ENCODE results near the gene MED19.
"Not testable (repeated sequence)": the region's sequence is repeated elsewhere in the genome, so short reads cannot be mapped to it uniquely, and the experiment has no call there.

Gene MED19

DNA sequence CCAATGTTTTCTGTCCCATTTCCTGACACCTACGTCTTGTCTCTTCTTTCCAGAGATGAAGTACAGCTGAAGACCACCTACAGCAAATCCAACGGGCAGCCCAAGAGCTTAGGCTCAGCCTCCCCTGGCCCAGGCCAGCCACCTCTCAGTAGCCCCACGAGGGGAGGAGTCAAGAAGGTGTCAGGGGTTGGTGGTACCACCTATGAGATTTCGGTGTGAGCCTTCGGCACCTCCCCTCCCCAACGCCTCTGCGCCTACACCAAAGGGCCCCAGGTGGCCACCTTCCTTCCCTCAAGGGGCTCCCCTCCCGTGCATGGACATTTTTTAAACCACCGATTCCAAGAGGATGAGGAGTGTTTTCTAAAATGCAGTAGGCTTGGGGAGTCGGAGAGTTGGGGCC, 12.2 kb downstream of the MED19 start:
- no peak overlapping the region for H3K9ac ChIP-seq (ENCODE audit: low read length)
- TF ChIP-seq, protein P1, sequence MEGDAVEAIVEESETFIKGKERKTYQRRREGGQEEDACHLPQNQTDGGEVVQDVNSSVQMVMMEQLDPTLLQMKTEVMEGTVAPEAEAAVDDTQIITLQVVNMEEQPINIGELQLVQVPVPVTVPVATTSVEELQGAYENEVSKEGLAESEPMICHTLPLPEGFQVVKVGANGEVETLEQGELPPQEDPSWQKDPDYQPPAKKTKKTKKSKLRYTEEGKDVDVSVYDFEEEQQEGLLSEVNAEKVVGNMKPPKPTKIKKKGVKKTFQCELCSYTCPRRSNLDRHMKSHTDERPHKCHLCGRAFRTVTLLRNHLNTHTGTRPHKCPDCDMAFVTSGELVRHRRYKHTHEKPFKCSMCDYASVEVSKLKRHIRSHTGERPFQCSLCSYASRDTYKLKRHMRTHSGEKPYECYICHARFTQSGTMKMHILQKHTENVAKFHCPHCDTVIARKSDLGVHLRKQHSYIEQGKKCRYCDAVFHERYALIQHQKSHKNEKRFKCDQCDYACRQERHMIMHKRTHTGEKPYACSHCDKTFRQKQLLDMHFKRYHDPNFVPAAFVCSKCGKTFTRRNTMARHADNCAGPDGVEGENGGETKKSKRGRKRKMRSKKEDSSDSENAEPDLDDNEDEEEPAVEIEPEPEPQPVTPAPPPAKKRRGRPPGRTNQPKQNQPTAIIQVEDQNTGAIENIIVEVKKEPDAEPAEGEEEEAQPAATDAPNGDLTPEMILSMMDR (IDR thresholded peaks at IDR 0.05; ENCODE audit: insufficient read depth, low read length, poor library complexity, severe bottlenecking) = no peak
- TF ChIP-seq EZH2phosphoT487 (conservative IDR thresholded peaks at IDR 0.05; ENCODE audit: low read length) = no peak
- H3K4me3 ChIP-seq (ENCODE audit: insufficient read depth, low read length, poor library complexity, severe bottlenecking) = no peak overlapping the region
- H3K9me3 ChIP-seq (ENCODE audit: insufficient read depth, low read length) = no peaks in the 10 kb centered on the region
- H3K4me2 ChIP-seq (ENCODE audit: low read depth, low read length, poor library complexity, severe bottlenecking) = no peak overlapping the region
- peaks cover 7% of the 10 kb centered on the region; the same call in 1 of the 2 replicates for H3F3A ChIP-seq (ENCODE audit: insufficient read depth)
- no peak overlapping the region for H2AFZ ChIP-seq (ENCODE audit: low read depth, low read length, severe bottlenecking)
- no peaks in the 10 kb centered on the region for H3K79me2 ChIP-seq (ENCODE audit: insufficient read depth, low read length)
- no peak overlapping the region for H3K27ac ChIP-seq (ENCODE audit: low read depth, low read length)
- H3K9me2 ChIP-seq (replicated peaks; ENCODE audit: insufficient read depth, low read length) = no peaks in the 10 kb centered on the region
- H4K20me1 ChIP-seq (ENCODE audit: low read depth, low read length) = no peaks in the 10 kb centered on the region
- H3K27me3 ChIP-seq (ENCODE audit: low read length) = no peaks in the 10 kb centered on the region
- H3K36me3 ChIP-seq (ENCODE audit: low read length) = peaks cover 14% of the 10 kb centered on the region

DNA sequence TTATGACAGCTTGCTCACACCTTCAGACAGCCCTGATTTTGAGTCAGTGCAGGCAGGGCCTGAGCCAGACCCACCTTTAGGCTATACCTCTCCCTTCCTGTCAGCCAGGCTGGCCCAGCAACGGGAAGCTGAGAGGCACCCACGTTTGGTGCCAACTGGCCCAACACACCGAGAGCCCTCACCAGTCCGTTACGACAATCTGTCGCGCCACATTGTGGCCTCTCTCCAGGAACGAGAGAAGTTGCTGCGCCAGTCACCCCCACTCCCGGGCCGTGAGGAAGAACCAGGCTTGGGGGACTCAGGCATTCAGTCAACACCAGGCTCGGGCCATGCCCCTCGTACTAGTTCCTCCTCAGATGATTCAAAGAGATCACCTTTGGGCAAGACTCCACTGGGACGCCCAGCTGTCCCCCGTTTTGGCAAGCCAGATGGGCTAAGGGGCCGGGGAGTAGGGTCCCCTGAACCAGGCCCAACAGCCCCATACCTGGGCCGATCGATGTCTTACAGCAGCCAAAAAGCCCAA, 13.1 kb downstream of the MED19 start:
- Histone ChIP-seq H3K27ac (ENCODE audit: low read depth, low read length) (no peak overlapping the region), H3K9ac (ENCODE audit: low read length) (no peak overlapping the region), H4K20me1 (ENCODE audit: low read depth, low read length) (no peaks in the 10 kb centered on the region), H3K27me3 (ENCODE audit: low read length) (no peaks in the 10 kb centered on the region), H3K79me2 (ENCODE audit: insufficient read depth, low read length) (no peaks in the 10 kb centered on the region), H3K9me2 (replicated peaks; ENCODE audit: insufficient read depth, low read length) (no peaks in the 10 kb centered on the region), H3K9me3 (ENCODE audit: insufficient read depth, low read length) (no peaks in the 10 kb centered on the region), H3K4me3 (ENCODE audit: insufficient read depth, low read length, poor library complexity, severe bottlenecking) (no peak overlapping the region), H3K4me2 (ENCODE audit: low read depth, low read length, poor library complexity, severe bottlenecking) (no peak overlapping the region), H2AFZ (ENCODE audit: low read depth, low read length, severe bottlenecking) (no peak overlapping the region), H3K36me3 (ENCODE audit: low read length) (peaks cover 11% of the 10 kb centered on the region), H3F3A (ENCODE audit: insufficient read depth) (peaks cover 7% of the 10 kb centered on the region; the same call in 1 of the 2 replicates)
- no peak for TF ChIP-seq EZH2phosphoT487 (conservative IDR thresholded peaks at IDR 0.05; ENCODE audit: low read length)
- TF ChIP-seq, protein P1 (IDR thresholded peaks at IDR 0.05; ENCODE audit: insufficient read depth, low read length, poor library complexity, severe bottlenecking) = no peak

DNA sequence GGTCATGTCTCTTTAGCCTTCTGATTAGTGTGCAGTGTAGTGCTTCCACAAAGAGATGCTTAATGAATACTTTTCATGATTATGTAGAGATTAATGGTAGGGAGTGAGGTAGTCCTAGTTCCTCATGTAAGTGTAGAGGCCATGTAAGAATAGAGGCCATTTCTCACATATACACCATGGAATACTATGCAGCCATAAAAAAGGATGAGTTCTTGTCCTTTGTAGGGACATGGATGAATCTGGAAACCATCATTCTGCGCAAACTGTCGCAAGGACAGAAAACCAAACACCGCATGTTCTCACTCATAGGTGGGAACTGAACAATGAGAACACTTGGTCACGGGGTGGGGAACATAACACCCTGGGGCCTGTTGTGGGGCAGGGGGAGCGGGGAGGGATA, 21.5 kb downstream of the MED19 start:
- not testable (repeated sequence) for H3K79me2 ChIP-seq (ENCODE audit: insufficient read depth, low read length); H3K9ac ChIP-seq (ENCODE audit: low read length); H3K4me3 ChIP-seq (ENCODE audit: insufficient read depth, low read length, poor library complexity, severe bottlenecking); H2AFZ ChIP-seq (ENCODE audit: low read depth, low read length, severe bottlenecking); H3F3A ChIP-seq (ENCODE audit: insufficient read depth); H3K9me3 ChIP-seq (ENCODE audit: insufficient read depth, low read length); H4K20me1 ChIP-seq (ENCODE audit: low read depth, low read length); H3K4me2 ChIP-seq (ENCODE audit: low read depth, low read length, poor library complexity, severe bottlenecking); H3K27ac ChIP-seq (ENCODE audit: low read depth, low read length); H3K9me2 ChIP-seq (replicated peaks; ENCODE audit: insufficient read depth, low read length); H3K27me3 ChIP-seq (ENCODE audit: low read length)
- H3K36me3 ChIP-seq (ENCODE audit: low read length) = peaks cover 40% of the 10 kb centered on the region

DNA sequence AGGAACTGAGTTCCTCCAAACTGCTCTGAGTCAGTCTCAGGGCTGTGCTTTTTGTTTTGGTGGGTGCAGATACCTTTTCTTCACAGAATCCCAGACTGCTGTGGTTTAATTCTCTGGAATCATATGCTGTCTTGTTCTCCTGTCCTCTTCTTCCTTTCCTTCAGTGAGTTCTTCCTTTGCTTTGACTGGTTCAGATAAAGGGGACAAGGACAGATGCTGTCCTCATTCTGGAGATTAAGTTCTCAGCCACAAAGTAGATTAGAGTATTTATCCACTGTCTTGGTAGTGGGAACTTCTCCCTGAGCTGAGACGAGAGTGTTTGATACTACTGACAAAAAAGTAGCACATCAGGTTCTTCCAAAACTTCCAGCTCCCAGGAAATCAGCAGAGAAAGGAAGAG, 30.8 kb downstream of the MED19 start:
- Histone ChIP-seq H3K9me3 (ENCODE audit: insufficient read depth, low read length) (no peaks in the 10 kb centered on the region), H3K4me3 (ENCODE audit: insufficient read depth, low read length, poor library complexity, severe bottlenecking) (no peak overlapping the region), H3K9ac (ENCODE audit: low read length) (no peak overlapping the region), H3K4me2 (ENCODE audit: low read depth, low read length, poor library complexity, severe bottlenecking) (no peak overlapping the region), H3K79me2 (ENCODE audit: insufficient read depth, low read length) (peaks cover 76% of the 10 kb centered on the region), H3F3A (ENCODE audit: insufficient read depth) (no peaks in the 10 kb centered on the region), H2AFZ (ENCODE audit: low read depth, low read length, severe bottlenecking) (no peak overlapping the region), H3K36me3 (ENCODE audit: low read length) (peaks cover 25% of the 10 kb centered on the region), H3K27ac (ENCODE audit: low read depth, low read length) (no peak overlapping the region), H3K27me3 (ENCODE audit: low read length) (no peaks in the 10 kb centered on the region), H4K20me1 (ENCODE audit: low read depth, low read length) (peaks cover 14% of the 10 kb centered on the region; the same call in 1 of the 2 replicates), H3K9me2 (replicated peaks; ENCODE audit: insufficient read depth, low read length) (no peaks in the 10 kb centered on the region)
- no peak for TF ChIP-seq EZH2phosphoT487 (conservative IDR thresholded peaks at IDR 0.05; ENCODE audit: low read length)
- TF ChIP-seq, protein P1 (IDR thresholded peaks at IDR 0.05; ENCODE audit: insufficient read depth, low read length, poor library complexity, severe bottlenecking) = no peak

Data from SU-DHL-6 (cell line).